HG03196 (cell line): ENCODE results near the gene TMSB4X.
A peak's percentile ranks its signal among the peaks of the same experiment; 100 is the strongest.
"Not testable (repeated sequence)": the region's sequence is repeated elsewhere in the genome, so short reads cannot be mapped to it uniquely, and the experiment has no call there.

Experiments
- ATAC-seq: cut with Tn5 transposase; IDR thresholded peaks from one replicate; pipeline ENCODE4 v1.9.1; 2021; ENCODE audit not compliant: unreplicated experiment

The TMSB4X gene

DNA sequence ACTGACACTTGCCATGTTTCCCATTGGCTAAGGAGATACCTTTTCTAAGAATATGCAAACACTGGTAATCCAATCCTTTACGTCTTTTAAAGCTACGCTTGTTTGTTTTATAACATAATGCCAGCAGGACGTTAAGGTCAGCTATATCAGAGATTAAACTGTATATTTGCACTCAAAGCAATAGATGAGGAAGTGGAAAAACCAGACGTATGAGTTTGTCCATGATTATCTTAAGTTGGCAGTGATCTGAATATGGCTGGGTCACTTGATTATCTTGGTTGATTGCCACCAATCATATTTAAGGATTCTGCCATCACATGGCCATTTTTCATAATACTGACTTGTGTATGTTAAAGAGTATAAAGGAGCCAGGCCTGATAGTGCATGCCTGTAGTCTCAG, 19.4 kb downstream of the TMSB4X start:
- ATAC-seq = no peak

DNA sequence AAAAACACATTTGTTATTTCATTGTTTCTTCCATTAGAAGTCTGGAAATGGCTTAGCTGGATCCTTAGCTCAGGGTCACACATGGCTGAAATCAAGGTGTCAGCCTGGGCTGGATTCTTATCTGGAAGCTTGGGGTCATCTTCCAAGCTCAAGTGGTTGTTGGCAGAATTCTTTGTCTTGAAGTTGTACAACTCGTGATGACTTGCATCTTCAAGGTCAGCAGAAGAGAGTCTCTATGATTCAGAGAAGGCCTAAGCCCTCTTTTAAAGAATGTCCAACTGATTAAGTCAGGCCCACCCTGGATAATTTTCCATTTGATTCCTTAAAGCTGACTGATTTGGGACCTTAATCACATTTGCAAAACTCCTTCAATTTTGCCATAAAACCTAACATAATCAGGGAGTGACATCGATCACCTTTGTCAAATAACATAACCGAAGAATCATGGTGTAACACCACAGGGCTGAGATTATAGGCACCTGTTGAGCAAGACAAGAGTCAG, 22.1 kb downstream of the TMSB4X start:
- ATAC-seq = no peak

DNA sequence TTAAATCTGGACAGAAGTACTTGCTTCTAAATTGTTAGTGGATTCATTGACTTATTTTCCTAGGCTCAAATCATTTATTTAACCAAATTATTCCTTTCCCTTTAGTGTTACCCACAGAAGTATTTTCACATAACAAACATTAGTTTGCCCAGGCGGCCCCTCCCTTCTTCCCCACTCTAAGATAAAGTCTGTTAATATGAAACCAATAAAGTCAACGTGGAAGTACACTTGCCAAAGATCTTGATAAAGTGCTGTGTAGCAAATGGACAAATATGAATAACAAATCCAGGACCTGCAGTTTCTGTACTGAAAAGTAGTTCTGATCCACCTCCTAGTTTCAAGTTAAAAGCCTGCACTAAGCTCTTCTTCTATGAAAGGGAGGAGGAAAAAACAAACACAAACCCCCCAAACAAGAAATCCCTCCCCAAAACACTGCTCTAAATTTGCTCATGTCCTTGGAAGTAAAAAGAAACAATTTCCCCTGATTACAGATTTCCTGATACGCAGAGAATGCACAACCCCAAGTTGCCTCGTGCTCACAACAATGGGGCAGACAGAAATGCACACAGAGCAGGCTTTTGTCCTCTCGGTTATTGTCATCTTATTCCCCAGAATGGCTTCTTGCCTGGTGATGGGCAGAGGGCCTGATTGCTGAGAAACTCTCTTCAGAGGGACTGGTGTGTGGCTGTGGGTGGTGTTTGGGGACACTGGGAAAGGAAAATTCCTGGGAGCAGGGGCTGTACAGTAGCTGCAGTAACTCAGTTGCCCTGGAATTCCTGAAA, 23.2 kb downstream of the TMSB4X start:
- no peak for ATAC-seq

DNA sequence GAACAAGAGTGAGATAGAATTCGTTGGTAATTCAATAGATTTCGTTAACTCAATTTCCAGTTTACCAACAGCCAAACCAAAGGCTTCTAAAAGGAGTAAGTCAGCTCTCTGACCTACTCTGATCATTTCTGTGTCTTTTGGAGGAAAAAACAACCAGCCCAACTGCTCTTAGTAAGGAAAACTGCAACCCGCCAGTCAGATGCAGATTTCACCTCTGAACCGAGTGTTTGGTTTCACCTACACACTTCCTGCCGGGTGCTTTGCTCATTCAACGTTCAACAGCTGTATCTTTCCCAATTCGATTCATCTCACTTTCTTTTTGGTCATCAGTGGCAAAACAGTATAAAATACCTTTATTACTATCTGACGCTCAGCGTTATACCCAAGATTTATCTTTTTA, 24.5 kb downstream of the TMSB4X start:
- peak; percentile 41 for ATAC-seq

DNA sequence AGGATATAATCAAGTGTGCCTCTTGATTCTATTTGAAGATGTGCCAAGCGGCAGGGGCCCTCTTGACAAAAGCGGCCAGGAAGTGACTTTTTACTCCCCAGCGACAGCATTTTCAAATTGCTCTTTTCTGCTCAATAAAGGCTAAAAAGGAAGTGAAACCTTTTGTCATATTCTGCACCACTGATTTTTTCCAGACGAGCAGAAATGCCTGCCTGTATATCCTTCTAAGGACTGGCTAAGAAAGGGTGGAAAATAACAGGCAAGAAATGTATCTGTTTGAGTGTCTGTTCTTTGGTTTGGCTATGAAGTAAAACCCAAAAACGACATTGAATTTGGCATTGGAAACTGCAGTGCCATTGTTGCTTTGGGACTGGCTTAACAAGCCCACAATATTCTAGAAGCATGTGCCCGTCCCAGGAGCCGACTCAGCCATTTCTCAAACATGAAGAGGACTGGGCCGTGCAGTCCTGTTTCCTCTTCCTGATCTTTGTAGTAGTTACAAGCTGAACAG, 25.4 kb downstream of the TMSB4X start:
- peak; percentile 44 for ATAC-seq

DNA sequence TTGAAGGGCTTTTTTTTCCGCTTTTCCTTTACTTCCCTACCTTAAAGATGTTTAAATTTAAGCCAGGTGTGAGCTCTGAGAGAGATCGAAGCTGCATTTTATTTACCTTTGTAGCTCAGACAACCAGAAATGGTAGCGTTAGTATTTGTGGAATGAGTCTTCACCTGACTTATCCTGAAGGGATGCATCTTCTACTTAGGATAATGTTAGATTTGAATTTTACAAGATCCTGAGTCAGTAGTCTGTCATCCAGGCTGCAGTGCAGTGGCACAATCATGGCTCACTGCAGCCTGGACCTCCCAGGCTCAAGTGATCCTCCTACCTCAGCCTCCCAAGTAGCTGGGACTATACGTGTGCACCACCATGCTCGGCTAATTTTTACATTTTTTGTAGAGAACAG, 26.2 kb downstream of the TMSB4X start:
- ATAC-seq = no peak

DNA sequence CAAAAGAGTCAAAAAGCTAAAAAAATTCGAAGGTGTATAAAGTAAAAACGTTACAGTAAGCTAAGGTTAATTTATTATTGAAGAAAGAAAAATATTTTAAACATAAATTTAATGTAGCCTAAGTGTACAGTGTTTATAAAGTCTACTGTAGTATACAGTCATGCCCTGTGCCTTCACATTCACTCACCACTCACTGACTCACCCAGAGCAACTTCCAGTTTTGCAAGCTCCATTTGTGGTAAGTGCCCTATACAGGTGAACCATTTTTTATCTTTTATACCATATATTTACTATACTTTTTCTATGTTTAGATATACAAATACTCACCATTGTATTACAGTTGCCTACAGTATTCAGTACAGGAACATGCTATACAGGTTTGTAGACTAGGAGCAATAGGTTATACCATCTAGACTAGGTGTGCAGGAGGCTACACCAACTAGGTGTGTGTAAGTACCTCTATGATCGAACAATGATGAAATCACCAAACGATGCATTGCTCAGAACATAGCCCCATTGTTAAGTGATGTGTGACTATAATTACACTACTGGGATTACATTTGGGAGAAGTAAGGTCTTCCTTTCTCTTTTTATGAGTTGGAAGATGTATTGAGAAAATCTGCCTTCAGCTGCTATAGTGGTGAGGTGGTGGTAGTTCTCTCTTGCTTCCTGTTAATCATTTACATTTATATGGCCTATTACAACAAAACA, 27.2 kb downstream of the TMSB4X start:
- ATAC-seq = no peak

DNA sequence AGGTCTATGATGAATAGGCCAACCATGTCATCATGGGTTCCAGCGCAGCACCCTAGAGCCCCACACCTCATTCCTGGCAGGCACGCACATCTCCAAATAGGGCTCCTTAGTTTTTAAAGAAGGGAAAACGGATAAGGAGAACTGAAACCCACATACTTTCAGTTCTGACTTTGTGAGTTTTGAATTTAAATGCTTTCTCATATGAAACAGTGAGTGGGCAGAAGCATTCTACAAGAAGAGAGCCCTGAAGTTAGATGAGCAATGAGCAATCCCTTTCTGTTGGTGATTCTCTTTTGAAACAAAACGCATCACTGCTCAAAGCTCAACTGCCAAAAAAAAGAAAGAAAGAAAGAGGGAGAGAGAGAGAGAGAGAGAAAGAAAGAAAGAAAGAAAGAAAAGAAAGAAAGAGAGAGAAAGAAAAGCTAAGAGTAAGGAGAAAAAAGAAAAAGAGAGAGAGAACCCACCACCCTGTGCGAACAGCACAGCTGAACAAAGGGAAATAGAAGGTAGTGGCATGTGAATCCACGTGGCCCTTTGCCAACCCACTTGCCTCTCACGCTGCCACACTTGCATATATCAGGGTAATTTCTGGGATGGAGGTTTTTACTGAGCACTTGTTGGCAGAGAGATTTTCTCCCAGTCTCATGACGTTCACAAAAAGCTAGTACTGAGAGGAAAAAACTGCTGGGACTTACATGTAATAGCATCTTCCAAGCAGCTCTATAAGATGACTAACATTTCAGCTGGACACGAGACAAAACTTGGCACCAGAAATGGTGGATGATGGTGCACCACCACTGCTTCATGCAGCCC, 31.0 kb downstream of the TMSB4X start:
- peak; percentile 47 for ATAC-seq

DNA sequence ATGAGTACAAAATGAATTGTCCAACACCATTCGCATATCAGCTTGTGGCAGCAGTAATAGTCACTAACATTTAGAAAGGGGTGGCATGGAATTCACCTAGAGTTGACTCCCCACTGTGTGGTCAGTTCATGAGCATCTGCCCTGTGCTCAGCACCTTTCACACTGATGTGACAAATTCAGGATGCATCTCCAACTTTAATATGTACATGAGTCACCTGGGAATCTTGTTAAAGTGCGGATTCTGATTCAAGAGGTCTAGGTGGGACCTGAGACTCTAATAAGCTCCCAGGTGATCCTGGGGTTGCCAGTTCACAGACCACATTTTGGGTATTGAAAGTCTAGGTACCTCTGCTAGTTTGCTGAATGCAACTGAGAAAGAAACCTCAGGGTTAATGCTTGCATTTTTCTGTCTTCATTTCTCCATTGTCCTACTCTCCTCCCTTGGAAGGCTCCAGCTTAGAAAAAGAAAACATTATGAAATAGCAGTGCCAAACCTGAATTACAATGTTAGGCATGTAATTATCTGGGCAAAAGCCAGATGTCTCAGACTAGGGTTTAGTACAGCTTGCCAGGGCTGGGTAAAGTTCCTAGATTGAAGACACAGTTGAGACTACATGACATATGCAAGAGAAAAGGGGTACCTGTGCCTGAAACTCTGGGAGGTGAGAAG, 32.7 kb downstream of the TMSB4X start:
- ATAC-seq = no peak

DNA sequence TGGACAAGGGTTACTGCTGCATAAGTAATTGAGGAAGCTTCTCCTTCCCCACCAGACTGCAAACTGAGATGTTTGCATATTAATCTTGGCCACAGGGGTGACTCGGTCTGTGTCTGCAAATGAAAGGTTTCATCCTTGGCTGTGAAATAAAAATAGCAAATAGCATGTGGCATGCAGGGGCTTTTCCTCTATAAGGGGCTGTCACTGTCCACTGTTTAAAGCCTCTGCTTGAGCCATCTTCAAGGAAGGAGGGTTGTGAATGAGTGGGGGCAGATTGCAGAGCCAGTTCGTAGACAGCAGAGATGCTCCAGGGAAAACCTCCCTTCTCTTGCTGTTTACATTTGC, 33.3 kb downstream of the TMSB4X start:
- peak; percentile 50 for ATAC-seq

DNA sequence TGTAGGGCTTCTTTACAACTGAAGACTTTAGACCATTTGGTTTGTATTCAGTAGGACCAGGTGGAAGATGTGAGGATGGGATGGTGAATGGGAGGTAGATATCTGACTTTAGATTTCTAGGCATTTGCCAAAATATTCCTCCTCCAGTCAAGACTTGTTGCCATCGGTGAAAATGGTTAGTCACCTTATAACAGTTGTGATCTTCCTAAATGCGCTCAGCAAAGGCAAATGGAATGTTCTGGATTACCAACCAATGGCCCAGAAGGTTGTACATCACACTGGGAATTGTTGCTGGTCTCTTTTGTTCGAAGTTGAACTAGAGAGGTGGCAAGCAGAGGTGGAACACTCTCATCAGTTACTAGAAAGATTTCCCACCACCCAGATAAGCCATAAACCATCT, 33.9 kb downstream of the TMSB4X start:
- no peak for ATAC-seq

DNA sequence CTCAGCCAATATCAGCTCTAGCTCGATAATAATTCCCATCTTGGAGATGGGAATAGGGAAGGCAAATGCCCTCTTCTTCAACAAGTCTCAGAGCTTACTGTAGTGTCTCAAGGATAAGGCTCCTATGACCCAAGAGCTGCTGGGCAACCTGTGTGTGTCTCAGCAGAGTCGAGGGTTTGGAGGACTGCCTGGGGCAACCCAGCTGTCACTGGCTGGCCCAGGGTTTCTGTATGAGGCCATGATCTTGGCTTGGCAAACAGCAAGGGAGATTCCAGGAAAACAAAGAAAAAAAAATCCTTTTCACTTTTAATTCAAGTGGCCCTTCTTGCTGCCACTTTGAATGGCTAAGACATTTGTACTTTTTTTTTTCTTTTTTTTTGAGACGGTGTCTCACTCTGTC, 34.4 kb downstream of the TMSB4X start:
- no peak for ATAC-seq

DNA sequence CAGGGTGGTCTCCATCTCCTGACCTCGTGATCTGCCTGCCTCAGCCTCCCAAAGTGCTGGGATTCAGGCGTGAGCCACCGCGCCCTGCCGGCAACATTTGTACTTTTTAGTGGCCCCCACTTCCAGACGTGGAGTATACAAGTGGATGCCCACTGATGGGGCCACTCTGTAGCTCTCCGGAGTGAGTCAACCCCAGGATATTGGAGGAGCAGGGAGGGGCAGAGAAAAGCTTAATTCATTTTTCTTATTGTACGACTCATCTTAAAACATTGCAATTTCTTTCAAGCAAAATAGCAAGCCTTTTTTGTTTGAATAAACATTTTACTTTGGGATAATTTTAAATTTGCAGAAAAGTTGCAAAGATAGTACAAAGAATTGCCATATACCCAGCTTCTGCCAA, 34.9 kb downstream of the TMSB4X start:
- no peak for ATAC-seq

DNA sequence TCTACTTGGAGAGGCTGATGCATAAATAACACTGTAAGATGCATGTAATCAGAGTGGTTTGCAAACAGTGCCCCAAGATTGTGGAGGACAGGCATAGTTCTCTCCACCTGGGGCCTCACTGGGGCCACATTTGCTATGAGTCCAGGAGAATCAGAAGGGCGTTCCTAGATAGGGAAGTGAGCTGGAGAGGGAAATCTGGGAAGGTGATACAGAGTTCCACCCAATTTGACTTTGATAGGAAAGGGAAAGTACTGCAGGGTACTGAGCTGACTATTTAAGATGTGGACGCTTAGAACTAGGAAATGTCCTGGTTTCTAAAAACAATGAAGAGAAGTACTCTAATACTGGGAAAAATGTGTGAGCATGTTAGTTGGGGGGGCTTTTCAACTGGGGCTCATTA, 35.6 kb downstream of the TMSB4X start:
- ATAC-seq = no peak

DNA sequence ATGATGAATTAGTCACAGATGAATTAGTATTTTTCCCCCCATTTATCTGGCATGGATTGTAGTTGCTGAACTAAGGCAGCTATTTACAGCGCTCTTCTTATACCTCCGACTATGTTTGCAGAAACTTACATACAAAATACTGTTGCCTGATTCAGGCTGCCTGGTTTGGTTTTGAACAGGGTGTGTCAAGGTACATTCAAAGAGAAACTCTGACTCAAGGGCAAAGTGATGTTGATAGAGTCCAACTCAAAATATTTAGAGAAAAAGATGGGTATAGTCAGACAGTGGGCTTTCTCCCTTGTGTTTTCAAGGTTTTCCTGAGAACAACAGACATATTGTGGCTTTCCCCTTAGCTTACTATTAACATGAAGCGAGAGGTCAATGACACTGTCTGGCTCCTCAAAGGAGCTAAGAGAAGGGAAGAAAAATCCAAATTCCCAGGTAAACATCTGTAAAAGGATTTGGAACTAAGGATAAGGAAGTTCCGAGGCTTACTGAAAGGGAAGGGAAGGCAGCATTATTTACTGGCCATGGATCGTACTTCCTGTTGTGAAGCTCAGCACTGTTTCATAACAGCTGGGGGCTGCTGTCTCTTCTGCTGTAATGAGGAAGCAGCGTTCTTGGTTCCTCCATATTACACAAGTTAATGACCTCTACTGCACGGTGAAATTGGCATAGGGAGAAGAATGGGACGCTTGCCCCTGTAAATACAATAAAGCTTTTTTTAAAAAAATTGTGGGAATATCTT, 38.6 kb downstream of the TMSB4X start:
- peak; percentile 87 for ATAC-seq

DNA sequence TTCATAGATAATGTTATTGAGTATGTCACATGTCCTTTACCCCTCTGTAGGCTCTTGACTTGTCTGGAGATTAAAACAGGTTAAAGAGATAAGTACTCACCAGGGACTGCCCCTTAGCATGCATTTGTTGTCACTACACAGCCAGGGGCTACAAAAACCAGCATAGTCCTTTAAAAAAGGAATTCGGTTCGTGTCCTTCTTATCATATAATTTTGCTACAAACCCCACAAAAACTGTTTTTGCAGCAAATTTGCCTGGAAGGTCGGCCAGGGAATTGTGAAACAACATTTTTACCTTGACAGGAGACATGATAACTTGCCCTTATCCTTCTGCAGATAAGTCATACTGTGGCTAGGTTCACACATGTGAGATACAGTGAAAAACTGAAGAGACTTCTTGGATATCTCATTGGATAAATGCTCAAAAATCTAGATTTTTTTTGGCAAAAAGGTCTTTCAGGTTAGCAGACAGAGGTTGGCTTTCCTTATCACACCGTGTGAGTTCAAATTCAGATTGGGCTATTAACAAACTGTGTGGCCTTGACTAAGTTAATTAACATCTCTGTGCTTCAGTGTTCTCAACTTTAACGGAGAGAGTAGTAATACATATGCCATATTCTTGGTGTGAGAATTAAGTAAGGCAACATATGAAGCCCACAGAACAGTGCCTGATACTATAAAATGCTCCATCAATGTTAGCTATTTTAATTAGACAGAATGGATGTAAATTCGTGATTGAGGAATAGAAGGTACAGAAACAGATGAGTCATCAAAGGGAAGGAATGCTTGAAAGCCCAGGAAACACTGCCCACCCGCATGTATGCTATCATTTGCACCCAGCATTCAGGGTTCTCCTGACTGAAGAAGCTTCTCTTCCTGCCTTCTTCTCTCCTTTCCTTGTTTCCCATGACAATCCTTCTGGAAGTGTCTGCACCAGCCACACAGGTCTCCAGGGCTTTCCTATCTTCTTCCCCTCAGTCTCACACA, 39.5 kb downstream of the TMSB4X start:
- peak; percentile 29 for ATAC-seq

DNA sequence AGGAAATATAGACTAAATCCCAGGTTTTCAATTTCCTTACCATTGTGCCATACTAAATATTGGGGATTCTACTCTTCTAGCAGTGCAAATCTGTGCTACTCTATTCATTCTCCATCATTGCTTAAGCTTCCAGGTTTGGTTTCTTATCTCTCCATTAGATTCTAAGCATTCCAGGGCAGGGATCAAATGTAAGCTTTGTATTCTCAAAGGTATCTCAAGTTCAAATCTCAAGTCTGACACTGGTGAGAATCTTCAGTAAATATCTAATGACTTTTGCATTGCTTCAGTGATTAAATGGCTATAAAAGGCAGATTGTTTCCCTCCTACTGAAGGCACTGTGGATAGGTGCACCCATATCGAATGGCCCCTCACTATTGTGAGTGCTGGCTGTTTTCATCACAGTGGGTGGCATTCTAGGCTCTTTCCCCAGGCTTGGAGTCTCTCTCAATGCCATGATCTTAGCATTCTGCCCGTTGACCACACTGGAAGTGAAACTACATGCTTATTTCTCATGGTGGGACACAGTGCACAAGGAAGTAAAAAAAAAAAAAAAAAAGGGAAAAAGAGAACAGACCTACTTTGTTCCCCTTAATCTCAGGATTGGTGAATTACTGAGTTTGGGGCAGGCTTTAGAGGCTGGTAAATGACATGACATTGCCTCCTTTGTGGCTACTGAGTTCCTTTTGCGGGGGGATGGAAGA, 40.8 kb downstream of the TMSB4X start:
- ATAC-seq = no peak

DNA sequence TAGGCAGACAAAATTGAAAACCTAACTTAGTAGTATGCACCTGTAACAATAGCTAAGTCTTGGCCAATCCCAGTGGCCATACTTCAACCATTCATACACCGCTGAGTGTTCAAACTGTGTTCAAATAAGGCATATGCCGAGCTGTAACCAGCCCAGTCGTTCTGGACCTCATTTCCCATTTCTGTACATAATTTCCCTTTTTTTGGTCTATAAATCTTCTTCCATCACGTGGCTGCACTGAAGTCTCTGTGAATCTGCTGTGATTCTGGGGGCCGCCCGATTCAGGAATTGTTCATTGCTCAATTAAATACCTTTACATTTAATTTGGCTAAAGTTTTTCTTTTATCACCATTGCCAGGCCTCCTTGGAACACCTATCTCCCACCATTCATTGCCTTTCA, 41.8 kb downstream of the TMSB4X start:
- not testable (repeated sequence) for ATAC-seq
